GM19467 (cell line): ENCODE data around the gene POLE.
"Not testable (repeated sequence)": the region's sequence is repeated elsewhere in the genome, so short reads cannot be mapped to it uniquely, and the experiment has no call there.

ENCODE experiments used
- ATAC-seq: cut with Tn5 transposase; IDR thresholded peaks from one replicate; pipeline ENCODE4 v1.9.1; 2021; ENCODE audit warnings: mild to moderate bottlenecking, moderate library complexity; ENCODE audit not compliant: unreplicated experiment

POLE gene

DNA sequence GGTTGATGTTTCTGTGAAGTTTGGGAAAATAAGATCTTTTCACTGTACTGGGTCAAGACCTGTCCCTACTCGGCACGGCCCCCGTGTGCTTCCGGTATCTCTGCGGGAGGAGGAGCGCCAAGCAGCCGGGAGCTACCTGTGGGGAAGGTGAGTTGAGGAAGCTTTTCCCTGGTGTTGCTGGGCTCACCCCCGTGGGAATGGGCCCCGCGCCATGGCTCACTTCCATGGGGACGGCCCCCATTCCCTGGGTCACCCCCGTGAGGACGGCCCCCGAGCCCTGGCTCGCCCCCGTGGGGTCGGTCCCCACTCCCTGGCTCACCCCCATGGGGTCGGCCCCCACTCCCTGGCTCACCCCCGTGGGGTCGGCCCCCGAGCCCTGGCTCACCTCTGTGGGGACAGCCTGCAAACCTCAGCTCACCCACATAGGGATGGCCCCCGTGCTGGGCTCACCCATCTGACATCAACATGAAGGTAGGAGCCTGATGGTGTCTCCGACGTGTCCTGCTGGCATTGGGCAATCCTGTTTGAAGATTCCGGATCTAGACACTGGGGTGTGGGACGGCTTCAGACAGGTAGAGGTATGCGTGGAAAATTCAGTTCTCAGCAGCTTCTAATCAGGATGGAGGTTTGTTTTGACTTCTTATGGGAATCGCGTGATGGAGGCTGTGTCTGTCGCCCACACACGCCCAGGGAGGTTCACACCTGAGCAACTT is 85.8 kb downstream of the POLE start:
- no peak for ATAC-seq

DNA sequence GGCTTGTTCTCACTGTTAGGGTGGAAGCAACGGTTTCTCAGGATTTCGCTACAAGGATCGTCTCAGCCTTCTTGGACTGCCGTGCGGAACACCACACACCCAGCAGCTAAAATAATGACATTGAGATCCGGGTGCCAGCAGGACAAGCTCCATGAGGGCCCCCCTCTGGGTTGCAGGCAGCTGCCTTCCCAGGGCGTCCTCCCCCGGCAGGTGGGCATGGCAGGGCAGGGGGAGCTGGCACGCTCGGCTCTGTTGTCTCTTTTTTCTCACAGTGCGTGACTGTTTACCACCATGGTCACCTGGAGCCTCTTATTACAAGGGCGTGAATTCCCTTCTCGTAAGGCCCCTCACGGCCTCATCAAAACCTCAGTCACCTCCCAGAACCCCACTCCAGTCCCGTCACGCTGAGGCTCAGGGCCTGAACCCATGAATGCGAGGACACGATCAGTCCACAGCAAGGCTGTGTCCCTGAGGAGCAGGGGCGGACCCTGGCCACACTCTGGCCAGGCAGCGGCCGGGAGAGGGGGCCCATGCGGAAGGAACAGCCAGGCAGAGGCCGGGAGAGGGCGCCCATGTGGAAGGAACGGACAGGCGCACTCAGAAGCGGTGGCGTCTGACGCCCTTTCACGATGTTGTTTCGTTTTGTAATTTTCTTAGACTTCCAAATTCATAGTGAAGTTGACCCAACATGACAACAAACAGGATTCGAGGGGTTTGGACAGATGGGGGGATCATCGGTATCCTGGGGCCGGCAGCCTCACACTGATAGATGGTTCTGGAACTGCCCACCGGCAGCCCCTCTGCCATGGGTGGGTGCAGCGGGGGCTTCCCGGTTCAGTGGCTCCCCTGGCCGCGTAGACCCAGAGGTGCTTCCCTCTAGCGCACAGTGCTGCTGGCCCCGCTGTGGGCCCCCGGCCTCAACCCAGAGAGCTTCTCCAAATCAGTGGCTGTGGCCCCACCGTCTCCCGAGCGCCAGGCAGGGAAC is 86.8 kb downstream of the POLE start:
- no peak for ATAC-seq

DNA sequence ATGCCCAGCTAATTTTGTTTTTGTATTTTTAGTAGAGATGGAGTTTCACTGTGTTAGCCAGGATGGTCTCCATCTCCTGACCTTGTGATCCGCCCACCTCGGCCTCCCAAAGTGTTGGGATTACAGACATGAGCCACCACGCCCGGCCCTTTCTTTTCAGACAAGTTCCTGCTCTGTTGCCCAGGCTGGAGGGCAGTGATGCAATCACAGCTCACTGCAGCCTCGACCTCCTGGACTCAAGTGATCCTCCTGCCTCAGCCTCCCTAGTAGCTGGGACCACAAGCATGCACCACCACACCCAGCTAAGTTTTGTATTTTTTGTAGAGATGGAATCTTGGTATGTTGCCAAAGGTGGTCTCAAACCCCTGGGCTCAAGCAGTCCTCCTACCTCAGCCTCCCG is 87.6 kb downstream of the POLE start:
- not testable (repeated sequence) for ATAC-seq

DNA sequence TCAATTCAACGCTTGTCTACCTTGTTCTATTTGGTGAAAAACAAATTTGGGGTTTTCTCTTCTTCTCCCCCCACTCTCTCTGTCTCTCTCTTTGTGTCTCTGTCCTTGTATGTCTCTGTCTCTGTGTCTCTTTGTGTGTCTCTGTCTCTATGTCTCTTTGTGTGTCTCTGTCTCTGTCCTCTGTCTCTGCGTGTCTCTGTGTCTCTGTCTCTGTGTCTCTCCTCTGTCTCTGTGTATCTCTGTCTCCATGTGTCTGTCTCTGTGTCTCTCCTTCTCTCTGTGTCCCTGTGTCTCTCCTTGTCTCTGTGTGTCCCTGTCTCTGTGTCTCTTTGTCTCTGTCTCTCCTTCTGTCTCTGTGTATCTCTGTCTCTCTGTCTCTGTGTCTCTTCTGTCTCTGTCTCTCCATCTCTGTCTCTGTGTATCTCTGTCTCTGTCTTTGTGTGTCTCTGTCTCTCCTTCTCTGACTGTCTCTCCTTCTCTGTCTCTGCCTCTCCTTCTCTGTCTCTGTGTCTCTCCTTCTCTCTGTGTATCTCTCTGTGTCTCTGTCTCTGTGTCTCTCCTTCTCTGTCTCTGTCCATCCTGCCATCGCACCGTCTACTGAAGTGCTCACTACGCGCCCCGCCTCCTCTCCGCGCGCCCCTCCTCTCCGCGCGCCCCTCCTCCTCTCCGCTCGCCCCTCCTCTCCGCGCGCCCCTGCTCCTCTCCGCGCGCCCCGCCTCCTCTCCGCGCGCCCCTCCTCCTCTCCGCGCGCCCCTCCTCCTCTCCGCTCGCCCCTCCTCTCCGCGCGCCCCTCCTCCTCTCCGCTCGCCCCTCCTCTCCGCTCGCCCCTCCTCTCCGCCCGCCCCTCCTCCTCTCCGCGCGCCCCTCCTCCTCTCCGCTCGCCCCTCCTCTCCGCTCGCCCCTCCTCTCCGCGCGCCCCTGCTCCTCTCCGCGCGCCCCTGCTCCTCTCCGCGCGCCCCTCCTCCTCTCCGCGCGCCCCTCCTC is 89.5 kb downstream of the POLE start:
- no peak for ATAC-seq

DNA sequence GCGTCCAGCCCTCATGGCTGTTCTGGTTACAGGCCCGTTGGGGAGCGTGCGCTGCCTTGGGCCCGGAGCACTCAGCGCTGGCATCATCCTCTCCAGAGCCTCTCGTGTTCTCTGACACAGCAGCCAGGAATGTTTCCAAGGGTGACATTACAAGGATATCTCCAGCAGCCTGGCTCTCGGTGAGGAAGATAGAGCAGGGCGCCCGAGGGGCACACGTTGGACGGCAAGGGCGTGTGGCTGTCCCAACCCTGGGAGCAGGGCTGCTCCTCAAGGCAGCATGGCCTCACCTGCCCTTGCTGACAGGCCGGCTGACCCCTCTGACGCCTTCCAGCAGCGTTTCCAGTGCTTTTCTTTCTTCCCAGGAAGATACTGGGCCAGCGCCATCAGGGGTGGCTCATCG is 91.1 kb downstream of the POLE start:
- ATAC-seq = no peak

DNA sequence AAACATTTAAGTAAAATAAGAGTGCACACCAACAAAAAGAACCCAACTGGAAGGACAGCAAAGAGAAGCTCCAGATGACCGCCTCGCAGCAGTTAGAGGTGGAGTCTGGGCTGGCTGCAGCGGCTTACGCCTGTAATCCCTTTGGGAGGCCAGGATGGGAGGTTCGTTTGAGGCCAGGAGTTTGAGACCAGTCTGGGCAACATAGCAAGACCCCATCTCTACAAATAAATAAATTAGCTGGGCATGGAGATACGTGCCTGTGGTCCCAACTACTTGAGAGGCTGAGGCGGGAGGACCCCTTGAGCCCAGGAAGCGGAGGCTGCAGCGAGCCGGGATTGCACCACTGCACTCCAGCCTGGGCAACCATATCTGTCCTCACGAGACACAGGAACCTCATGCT is 92.0 kb downstream of the POLE start:
- no peak for ATAC-seq

DNA sequence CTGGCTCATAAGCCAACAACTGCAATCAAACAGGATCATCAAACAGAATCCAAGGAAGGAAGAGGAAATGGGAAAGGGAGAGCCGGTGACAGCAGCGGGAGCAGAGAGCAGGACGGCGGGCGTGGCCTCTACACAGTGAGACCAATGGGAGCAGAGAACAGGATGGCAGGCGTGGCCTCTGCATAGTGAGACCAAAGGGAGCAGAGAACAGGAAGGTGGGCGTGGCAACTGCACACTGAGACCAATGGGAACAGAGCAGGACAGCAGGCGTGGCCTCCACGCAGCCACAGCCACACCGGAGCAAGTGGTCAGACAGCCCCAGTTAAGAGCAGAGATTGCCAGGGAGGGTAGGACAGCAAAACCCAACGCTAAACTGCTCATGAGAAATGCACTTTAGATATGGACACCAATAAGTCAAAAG is 93.2 kb downstream of the POLE start:
- peak; percentile 67 for ATAC-seq

DNA sequence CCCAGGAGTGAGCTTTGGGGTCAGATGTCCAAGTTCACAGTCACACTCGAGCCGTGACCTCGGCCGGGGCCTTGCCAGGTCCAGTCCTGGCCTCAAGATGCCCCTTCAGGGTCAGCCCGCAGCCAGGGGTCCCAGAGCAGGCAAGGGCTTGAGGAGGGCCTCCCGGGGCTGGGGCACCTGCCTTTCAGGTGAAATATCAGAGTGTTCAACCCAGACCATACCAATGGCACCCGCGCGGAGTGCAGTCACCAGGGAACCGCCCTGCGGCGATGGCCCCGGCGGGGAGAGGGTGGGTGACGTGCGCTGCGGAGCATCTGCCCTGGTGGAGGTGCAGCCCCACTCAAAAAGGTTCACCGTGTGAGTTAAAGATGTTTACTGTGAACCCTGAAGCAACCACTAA is 93.6 kb downstream of the POLE start:
- ATAC-seq = no peak

DNA sequence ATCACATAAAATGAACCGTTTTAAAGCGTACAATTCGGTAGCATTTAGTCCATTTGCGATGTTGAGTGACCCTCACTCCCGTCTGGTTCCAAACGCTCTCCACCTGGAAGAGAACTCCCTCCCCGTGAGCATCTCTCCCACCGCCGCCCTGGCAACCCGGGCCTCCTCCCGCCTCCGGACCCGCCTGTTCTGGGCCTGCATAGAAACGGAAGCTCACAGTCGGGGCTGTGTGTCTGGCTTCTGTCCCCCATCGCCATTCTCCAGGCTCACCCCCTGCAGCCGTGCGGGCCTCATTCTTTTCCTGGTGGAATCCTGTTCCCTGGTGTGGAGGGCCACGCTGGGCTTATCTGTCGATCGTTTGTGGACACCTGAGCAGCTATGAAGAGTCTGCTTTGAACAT is 94.1 kb downstream of the POLE start:
- ATAC-seq = no peak

DNA sequence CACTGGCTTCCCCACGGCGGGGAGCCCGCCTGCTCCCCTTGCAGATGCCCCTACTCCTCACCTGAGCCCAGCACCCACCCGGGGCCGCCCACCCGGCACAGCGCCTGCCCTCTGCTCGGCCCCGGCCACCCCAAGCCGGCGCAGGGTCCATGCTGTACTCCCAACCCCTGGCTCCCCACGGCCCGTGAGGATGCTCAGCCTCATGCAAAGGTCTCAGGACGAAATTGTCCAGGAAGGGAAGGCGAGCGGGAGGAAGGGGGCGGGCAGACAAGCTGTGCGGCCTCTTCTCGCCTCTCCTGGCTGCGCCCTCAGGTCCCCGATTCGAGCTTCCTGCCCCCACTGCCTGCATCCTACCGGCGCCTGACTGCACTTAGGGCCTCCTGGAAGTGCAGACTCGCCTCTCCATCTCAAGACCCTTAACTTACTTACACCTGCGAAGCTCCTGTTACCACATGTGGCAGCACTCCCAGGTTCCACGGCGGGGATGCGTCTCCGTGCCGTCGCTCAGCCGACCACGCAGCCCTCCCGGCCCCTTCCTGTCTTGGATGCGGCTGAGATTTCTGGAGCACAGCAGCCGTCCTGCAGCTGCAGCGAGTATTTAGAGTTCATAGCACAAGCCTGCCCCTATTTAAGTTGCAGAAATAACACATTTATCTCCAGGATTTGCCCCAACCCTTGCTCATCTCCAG is 94.7 kb downstream of the POLE start:
- ATAC-seq = no peak

DNA sequence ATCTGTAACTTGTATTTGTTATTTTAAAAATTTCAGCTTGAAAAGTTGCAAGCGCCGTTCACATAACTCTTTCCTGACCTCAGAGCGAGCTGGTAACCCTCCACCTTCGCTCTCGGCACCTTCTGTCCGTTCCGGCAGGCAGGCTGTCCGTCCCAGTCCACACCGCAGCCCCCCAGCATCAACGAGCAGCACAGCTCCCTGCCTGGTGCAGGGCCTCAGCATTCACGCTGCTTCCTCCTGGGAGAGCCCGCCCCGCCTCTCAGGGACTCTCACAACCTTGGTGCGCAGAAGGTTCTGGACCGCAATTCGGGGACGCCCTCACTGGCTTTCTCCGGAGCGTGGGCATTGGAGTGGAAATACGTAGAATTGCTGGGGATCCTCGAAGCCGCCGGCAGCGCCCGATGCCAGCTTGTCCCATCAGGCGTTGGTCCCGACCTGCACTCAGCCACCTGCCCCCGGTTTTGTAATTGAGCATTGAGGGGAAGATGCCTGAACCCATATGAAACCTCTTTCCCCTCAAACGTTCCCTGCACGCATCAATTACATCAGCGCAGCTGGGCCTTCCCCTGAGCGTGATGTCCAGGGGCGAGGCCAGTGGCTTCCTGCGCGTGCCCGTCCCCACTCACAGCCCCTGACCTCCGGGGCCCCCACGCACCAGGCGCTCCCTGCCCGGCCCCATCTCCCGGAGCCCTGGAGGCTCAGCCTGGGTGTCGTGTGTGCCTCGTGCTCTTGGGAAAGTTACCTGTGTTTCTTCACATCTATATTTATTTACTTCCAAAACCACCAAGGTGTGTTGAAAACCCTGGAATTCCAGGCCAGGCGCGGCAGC is 95.8 kb downstream of the POLE start:
- no peak for ATAC-seq

DNA sequence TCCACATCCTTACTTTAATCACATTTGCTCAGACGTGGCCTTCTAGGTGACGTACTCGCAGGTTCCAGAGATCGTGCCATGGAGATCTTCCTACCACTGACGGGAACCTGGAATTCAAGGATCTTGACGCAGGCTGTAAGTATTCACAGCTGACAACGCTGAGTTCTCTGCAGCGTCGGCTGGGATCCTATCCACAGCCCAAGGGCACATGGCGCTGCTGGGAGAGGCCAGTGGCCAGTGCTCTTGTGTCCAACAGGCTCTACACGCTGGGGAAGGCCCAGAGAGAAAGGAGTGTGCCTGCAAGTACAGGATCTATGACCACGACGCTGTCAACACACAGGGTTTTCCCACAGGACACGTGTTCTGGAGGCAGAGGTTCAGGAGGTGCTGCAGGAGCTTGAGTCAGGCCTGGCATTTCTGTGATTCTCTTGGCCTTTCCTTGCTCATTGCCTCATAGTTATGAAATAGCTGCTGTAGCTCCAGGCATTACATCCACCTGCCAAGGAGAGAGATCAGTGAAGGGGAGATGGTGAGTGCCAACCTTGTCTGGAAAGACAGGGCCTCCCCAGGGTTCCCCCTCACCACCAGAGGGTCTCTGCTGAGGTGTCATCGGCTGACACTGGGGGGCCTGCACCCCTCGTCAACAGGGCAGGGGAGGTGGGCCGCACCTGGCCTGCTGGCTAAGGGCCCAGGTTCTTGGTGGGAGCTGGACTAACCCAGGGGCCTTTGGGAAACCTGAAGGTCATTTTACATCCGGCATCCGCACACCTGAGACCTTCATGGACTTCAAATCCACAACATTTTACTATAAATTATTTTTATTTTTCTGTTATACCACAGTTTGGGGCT is 98.1 kb downstream of the POLE start:
- ATAC-seq = no peak

DNA sequence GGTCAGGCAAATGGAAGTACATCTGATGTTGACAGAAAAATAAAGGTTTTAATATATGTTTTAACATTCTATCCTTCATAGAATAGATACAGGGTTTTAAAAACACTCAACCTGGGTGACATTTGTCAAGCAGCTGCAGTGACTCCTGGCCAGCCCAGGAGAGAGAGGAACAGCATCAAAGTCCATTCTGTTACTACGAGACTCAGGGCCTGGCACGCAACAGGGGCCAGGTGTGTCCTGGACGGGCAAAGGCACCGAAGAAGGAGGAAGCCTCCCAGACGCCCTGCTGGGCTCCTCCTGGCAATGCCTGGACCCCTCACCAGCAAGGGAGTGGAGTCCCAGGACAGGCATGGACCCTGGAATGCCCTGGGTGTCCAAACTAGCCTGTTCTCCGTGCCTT is 98.8 kb downstream of the POLE start:
- ATAC-seq = no peak

DNA sequence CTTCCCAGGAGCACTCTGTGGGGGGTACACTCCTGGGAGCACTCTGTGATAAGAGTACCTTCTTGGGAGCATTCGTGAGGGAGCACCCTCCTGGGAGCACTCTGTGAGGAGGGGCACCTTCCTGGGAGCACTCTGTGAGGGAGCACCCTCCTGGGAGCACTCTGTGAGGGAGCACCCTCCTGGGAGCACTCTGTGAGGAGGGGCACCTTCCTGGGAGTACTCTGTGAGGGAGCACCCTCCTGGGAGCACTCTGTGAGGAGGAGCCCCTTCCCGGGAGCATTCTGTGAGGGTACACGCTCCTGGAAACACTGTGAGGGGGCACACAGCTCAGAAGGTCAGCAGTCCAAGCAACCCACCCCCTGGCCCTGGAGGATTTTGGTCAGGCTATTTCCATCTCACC is 99.4 kb downstream of the POLE start:
- ATAC-seq = no peak

DNA sequence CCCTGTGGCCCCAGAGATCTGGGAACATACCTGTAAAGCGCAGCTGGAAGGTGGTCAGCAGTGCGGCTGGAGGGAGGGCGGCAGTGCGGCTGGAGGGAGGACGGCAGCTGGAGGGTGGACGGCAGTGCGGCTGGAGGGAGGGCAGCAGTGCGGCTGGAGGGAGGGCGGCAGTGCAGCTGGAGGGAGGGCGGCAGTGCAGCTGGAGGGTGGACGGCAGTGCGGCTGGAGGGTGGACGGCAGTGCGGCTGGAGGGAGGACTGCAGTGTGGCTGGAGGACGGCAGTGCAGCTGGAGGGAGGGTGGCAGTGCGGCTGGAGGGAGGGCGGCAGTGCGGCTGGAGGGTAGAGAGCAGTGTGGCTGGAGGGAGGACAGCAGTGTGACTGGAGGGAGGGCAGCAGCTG is 100.2 kb downstream of the POLE start:
- no peak for ATAC-seq

DNA sequence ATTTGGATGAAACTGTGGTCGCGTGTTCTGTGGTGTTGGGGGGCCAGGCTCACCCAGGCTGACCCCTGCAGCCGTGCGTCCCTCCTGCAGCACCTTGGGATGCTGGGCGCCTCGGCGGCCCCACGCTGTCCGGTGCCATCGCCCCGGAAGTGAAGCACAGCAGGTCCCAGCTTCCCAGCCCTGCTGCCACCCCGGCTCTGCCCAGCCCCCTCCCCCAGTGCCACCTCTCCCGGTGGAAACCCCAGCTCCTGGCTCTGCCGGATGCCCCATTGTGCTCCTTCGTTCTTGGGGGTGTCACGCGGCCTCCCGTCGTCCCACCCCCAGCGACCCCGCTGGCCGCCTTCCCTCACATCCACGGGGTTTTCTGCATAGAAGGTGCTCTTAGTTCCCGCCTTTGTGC is 102.0 kb downstream of the POLE start:
- ATAC-seq = no peak

DNA sequence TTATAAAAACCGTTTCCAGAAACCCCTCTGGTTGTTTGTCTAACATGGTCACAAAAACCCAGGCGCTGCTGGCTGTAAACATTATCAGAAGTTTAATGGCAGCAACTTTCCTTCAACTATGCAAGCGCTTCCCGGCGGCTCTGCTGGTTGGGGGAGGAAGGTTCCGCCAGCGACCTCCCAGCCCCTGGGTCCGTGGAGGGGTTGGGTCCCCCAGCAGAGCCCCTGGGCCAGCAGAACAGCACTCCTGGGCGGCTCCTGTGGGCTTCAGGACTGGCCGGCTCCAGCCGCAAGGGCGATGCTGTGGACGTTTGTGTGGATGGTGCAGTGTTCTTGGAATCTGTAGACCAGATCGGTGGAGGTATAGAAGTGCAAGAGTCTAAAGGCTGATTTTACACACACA is 102.7 kb downstream of the POLE start:
- ATAC-seq = no peak

DNA sequence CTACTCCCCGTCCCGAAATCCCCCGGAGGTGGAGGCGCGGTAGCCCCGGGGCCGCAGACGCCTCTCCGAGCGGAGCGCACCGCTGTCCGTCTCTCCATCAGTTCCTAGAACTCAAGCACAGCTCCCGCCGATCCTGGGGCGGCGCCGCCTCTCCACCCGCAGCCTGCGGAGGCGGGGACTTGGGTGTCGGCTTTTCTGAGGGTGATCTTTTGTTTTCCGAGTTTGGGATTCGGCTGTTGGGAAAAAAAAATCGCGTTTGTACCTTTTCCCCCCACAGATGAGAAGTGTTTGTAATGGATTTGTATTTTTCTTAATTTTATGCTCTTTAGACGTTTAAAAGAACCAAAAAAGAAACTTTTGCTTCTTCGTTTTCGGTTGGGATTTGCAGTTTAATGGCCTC is 103.4 kb downstream of the POLE start:
- ATAC-seq = no peak

DNA sequence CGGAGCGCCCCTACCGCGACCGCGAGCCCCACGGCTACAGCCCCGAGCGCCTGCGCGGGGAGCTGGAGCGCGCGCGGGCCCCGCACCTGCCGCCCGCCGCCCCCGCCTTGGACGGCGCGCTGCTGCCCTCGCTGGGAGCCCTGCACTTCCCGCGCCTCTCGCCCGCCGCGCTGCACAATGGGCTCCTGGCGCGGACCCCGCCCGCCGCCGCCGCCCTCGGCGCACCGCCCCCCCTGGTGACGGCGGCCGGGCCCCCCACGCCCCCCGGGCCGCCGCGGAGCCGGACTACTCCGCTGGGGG is 103.8 kb downstream of the POLE start:
- ATAC-seq = no peak
